HG03039 (cell line): ENCODE results near the gene CCNY.
A peak's percentile ranks its signal among the peaks of the same experiment; 100 is the strongest.

Source experiments
- ATAC-seq: cut with Tn5 transposase; IDR thresholded peaks from one replicate; pipeline ENCODE4 v1.9.1; 2021; ENCODE audit warnings: mild to moderate bottlenecking, moderate library complexity; ENCODE audit not compliant: unreplicated experiment

The CCNY gene

DNA sequence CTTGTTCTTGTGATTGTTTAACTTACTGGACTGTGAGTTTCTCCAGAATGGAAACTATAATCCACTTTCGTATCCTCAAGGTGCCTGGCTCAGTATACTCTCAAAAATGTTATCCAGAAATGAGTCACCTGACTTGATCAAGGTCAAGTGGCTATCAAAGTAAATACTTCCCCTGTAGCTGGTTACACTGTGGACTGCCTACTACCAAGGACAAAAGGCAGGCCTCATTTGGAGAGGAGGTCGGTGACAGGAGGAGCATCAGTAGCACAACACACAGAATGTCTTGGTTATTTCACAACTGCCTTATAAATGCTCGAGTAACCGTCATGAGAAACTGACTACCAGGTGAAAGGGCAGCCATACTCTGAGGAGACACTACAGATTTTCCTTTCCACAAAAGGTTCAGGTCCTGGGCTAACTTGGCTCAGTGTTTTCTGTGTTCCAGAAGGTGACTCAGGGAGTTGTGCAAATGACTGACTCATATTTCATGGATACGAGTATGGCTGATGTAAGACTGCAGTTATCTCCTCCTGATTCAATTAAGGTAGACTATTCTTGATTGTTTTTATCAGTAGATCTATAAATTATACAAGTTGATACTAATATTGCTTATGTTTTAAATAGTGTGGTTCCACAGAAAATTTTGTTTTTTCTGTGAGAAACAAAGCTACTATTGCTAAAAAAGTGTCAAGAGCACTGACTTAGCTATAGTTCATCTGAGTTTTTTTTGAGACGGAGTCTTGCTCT lies 4.2 kb upstream of the CCNY start:
- no peak for ATAC-seq

DNA sequence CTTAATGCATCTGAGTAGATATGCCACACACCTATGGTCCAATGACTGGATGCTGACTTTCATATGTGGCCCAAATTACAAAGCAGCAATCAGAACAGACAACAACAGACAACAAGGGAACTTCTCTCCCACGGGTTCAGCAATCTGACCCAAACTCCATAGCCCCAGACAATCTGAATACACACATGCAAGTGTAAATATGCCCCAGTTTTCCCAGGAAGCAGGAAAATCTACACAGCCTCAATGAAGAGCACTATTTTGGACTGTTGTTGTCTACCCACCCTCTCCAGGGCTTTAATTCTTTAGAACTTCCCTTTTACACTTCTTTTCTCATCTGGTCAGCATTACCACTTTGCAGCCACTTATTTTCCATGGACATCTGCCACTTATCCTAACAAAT lies 2.0 kb upstream of the CCNY start:
- no peak for ATAC-seq

DNA sequence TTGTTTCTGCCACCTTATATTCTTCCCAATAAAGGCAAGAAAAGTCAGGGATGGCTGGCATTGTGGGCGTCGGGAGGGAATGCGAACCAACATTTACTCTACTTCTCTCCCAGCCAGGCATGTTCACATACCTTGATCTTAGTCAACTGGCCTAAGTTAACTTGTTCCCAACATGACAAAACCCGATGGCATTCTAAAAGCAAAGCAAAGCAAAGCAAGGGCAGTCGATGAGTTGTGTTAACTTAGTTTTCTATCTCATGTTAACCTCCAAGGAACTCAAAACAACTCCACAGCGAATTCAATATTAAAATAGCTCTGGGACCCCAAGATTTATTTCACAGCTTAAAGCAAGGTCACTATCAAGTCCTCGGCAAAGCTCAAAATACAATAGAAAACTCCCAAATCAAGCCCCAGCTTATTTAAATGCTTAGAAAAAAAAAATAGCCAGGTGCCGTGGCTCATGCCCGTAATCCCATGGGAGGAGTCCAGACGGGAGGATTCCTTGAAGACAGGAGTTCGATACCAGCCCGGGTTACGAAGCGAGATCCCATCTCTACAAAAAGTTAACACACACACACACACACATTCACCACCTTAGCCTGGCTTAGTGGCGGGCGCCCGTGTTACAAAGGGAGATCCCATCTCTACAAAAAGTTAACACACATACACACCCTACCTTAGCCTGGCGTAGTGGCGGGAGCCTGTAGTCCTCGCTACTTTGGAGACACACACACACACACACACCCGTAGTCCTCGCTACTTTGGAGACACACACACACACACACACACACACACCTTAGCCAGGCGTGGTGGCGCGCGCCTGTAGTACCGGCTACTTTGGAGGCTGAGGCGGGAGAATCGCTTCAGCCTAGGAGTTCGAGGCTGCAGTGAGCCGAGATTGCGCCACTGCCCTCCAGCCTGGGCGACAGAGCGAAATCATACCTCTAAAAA lies 901 bp upstream of the CCNY start:
- ATAC-seq, result peak; percentile 1

DNA sequence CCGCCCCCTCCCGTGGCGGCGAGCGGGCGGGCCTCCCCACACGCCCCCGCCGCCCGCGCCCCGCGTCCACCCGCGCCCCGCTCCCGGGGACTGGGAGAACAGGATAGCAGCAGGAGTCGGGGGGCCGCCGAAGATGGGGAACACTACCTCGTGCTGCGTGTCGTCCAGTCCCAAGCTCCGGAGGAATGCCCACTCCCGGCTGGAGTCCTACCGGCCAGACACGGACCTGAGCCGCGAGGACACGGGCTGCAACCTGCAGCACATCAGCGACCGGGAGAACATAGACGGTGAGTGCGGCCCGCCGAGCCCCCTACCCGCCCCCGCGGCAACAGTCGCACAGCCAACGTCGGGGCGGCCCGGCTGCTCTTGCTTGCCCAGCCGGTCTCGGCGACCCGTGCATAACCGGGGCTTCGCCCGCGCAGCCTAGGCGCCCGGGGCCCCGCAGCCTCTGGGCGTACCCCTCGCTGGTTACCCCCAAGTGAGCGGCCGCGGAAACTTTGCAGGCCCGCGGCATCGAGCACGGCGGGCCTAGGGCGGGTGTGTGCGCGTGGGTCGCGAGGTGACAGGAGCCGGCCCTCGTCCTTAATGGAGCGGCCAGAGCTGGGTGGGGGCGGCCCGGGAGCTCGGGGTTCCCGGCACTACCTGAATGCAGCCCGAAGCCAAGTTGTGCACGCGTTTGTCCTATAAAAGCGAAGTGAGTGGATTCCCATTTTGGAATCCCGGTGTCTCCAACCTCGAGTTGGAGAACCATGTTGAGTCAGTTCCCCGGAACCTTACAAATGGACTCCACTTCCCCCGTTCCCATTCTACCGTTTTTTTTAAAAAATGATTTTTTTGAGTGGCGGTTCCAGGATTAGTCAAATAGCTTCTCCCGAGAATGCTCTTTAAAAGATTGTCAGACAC lies 863 bp downstream of the CCNY start:
- ATAC-seq, result no peak

DNA sequence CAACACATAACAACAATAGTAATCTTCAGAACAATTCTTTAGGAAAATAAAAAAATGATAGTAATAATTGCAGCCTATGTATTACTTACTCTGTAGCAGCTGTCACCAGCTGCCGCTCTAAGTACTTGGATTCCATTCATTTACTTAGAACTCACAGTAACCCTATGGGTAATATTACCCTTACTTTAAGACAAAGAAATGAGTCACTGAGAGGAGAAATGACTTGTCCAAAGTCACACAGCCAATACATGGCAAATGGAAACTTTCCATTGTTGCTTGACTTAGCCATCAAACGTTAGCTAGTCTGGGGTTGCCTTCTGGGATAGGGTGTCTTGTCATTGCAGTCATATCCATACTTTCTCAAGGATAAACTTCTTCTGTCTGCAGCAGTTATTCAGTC lies 3.6 kb downstream of the CCNY start:
- ATAC-seq, result peak; percentile 49

DNA sequence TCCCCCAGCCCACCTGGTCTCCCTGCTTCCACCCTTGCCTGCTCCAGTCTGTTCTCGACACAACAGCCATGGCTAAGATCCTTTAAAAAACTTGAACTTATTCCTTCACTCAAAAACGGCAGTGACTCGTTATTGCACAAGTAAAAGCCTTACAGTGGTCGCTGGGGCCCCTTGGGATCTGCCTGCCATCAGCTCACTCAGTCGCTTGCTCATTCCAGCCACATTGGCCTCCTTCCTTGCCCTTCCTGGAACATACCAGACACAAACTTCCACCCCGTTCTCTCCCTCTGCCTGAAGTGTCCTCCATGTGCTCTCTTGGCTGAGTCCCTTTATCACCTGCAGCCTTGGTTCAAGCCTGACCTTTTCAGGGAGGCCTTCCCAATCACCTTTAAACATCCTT lies 4.7 kb downstream of the CCNY start:
- no peak for ATAC-seq

DNA sequence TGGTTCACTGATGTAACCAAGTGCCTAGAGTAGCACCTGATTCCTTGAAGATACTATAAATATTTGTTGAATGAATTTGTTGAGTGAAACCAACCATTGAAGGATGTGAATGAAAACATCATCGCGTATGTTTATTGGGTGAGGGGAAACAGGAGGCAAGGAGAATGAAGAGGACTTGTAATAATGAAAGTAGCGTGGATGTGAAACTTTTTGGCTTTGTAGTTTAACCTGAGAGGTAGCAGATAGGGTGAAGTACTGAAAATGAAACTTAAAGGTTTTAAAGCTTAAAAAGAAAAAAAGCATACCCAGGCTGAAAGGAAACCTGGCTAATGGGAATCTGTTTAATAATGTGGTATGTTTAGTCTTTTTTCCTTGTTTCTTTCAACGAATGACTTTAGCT lies 5.2 kb downstream of the CCNY start:
- peak; percentile 72 for ATAC-seq

DNA sequence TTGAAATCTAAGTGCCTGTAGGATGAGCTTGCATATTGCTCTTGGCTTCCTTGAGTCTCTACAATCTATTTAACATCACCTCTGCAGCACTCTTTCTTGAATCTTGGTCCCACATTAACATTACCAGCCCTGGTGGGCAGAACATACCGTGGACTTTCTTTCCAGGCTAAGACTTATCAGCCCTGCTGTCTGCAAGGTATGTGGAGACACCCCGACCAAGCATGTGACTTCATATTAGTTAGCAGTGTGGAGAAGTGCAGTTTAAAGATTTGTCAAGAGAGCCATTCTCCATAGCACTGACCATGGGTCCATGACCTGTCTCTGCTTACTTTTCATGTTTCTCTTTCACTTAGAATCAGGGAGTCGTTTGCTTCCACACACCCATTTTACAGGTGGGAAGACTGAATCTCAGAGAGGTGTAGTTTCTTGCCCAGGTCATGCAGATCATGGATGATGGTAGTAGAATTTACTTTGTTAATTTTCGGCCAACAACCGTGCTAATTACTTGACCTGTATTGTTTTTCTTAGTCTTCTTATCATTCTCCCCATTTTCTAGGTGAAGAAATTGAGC lies 6.0 kb downstream of the CCNY start:
- no peak for ATAC-seq

DNA sequence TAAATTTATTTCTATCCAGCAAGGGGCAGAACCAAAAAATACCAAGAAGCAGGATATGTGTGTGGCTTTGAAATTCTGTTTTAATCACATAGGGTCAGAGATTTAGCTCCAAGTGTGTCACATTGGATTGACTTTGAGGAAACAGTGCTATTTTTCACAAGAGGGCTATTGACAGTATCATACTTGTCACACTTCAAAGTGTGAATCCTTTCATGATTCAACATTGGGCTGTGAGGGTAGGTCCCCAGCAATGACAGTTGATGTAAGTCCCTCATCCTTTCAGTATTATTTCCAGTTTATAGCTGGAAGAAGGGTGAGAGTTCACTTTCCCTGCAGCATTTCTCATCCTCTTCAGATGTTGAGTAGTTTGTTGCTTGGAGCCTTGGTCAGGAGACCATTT lies 7.4 kb downstream of the CCNY start:
- no peak for ATAC-seq

DNA sequence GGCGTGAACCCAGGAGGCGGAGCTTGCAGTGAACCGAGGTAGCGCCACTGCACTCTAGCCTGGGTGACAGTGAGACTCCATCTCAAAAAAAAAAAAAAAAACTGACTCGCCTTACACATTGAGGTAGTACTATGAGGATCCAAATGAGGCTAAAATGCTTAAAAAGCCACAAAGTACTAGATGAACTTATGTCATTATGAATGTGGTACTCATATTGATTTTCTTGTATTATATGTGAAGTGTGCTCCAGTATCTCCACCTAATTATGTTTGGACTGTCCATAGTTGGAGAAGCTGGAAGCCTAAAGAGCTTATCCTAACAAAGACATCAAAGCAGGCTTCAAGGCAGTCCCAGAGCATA lies 9.1 kb downstream of the CCNY start:
- no peak for ATAC-seq

DNA sequence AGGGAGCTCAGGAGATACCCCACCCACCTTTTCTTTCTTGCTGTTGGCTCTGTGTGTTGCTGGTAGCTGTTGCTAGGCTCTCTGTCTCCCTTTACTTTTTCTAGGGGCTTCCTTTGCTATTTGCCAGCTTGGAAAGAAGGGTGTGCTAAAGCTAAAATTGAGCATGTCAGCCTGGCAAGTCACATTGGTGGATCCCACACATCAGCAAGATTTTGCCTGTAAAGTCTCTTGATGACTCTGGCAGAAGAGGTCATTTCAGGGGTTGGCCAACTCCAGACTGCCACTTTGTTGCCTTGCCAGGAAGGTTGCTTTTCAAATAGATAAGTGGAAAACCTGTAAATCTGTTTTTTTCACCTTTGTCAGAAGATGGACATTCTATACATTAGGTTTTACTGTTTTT lies 9.9 kb downstream of the CCNY start:
- no peak for ATAC-seq

DNA sequence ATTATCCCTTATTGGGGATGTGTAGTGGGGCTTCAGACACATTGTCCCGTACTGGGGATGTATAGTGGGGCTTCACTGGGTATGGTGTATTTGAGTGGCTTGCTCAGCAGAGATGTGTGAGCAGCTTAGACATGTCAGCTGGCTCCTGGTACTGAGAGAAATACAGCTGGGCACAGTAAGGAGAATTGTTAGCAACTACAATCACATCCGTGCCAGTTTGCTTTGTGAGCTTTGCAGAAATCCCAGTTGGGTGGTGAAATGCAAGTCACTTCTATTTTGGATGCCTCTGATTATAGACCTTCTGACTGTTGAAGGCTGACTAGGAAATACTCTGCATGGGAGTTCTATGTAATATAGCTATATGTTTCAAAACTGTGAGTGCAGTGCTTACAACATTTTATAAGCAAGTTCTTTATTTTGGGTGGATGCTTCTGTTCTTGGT lies 10.8 kb downstream of the CCNY start:
- ATAC-seq, result no peak

DNA sequence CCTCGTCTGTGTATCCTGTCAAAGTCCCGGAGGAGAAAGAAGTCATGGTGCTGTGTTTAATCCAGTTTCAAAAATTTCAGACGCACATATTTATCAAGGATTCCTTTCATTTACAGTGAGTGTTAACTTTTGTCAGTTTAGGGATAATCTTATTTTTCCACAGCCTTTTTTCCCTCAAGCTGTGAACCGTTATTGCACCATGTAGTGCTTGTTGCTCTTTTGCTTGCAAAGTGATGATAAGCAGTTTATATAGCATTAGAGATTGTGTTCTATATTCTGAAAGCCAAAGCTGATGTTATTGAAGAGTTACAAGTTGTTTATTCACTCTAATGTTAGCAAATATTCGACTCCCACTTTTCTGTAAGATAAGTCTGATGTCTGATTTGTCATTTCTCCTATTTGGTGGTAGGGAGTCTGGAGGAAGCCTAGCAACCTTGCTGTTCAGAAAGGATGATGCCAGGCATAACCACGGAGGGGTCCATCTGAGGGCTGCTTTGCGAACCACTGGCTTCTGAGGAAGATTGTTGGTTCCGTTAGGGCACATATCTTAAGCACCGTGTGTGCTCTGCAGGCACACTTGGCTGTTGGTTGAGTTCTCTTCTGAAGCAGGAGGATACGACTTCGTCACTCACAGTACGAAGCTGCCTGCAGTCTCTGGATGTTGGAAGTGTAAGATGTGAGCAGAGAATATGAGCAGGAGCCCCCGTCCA lies 11.7 kb downstream of the CCNY start:
- no peak for ATAC-seq

DNA sequence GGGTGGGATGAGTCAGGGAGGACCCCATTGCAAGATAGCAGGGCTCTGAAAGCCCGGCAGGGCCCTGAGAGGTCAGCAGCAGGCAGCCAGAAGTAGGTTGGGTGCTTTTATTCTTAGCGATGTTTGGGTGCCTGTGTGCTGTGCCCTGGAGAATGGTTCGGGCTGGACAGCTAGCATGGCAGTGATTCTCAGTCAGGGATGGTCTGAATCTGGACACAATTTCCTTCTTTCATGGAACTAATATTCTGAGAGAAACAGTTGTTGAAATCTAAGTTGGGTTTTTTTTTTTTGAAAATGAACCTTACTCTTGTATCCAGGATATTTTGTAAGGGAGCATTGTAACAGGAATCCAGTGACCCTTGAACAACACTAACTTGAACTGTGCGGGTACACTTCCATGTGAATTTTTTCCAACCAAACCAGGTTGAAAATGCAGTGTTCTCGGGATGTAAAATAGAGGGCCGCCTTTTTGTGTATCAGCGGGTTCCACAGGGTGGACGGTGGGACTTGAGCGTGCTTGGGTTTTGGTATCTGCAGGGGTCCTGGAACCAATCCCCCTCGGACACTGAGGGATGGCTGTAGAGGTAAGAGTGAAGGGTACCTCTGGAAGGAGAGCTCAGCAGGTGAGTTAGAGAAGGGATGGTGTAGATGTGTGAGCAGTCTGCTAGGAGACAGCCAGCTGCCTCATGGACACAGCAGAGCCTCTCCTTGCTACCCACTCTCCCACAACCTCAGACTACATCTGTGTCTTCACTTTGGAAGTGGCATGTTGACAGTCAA lies 12.5 kb downstream of the CCNY start:
- ATAC-seq, result no peak

DNA sequence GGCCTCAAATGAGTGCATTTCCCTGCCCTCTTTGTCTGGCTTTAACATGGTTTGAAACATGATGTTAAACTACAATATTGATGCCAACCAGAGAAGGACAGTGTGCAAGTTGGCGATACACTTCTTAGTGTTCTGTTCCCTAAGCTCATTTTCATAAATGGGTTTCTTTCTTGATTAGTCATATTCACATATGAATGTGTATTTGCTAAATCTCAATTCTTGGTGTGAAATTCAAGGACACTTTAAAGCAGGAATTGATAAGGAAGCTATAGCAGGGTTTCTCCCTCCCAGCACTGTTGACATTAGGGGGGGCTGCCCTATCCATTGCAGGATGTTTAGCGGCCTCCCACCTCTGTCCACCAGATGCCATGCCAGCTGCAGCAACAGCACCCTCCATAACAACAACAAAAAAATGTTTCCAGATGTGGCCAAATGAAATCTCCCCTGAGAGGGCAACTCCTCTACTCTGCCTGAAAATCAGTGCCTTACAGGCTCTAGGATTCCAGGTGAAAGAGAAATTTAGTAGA lies 13.1 kb downstream of the CCNY start:
- no peak for ATAC-seq

DNA sequence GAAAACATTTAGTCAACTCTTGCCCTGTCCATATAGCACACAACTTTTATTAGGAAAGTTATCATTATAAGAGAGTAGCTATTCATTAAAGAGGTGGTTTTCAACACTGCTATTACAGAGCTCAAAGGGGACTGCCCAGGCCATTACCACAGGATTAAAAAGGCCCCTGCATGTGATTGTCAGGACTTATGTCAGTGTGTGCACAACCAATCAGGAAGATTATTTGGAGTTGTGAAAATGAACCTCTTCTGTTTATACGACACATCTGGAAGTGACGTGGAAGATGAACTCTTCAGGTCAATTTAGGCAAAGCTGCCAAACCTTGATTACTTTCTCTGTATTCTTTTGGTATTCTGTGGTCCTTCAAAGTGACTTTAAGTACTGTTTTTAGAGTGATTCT lies 14.7 kb downstream of the CCNY start:
- ATAC-seq, result no peak

DNA sequence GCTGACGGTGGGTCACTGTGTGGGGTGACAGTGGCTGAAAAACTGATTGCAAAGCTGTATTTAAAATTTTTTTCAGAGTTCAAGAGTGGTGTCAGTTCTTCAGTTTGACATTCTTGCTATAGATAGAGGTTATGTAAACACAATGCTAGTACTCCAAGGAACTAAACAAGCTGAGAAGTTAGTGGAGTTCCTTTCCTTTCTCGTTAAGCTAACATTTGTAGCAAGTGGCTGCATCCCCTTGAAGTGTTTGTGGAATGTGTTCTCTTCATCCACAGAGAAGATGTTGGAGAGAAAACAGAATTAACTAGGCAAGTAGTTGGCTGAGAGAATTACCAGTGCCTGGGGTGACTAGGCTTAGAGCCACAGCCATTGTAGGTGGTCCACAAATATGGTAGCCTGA lies 15.8 kb downstream of the CCNY start:
- no peak for ATAC-seq

DNA sequence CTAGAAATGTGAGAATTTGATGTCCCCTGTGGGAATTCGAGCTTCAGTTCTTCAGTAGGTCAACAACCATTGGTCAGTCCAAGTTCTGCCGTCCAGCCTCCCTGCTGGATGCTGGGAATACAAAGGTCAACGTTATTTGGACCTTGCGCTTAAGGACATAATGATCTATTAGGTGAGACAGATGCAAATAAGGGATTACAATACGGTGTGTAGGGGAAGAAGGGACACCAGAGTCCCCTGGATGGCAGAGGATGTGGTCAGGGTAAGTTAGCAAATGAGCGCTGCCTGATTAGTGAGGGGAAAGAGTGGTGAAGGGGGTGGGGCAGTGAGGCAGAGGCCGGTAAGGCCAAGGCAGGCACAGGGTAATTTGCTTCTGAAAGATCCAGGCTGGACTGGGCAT lies 16.2 kb downstream of the CCNY start:
- ATAC-seq, result no peak

DNA sequence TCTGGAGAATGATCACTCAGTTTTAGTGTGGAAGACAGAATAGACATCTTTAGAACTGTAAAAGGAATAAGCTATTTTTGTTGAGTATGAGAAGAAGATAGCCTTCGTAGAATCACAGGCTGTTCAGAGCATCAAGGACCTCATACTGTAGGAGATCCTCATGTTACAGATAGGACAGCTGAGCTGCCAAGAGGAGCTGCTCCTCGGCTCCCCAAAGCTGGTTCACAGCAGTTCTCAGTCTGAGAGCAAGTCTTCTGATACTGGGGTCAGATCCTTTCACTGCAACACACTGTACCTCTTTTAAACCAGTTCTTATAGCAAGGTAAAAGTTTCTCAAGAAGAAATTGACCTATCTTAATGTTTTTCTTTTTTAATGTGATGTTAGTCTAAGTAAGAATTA lies 17.1 kb downstream of the CCNY start:
- ATAC-seq, result no peak
